Liver (tissue), 9 donors: ENCODE results near the gene UBALD2. TPM values are rescaled to one million over a fixed set of nuclear protein-coding genes. Genes with fewer than 3 reads are reported as not detected.
"Not testable (repeated sequence)": the region's sequence is repeated elsewhere in the genome, so short reads cannot be mapped to it uniquely, and the experiment has no call there.

Source experiments
- DNase-seq: peaks from one replicate; pipeline ENCODE4 v3.0.0-alpha.2; 2017; ENCODE audit warnings: low spot score
- H3K27ac ChIP-seq, 2 donors: one replicate each; pipeline ENCODE4 v1.7.0; 2013; ENCODE audit warnings: inconsistent platforms in 2 of 2, low read length in 2 of 2, control low read depth in 1 of 2, low read depth in 1 of 2, mild to moderate bottlenecking in 1 of 2
- H3K27me3 ChIP-seq, 4 donors: one replicate each; pipeline versions ENCODE4 v1.6.1 to v1.7.0; 2013; ENCODE audit warnings: low read length in 3 of 4, inconsistent platforms in 1 of 4, mild to moderate bottlenecking in 1 of 4, moderate library complexity in 1 of 4; ENCODE audit not compliant: control insufficient read depth in 4 of 4, insufficient read depth in 4 of 4
- H3K36me3 ChIP-seq, 4 donors: one replicate each; pipeline versions ENCODE4 v1.6.1 to v1.7.0; 2013; ENCODE audit warnings: low read length in 3 of 4, mild to moderate bottlenecking in 3 of 4, low read depth in 1 of 4, moderate library complexity in 1 of 4; ENCODE audit not compliant: control insufficient read depth in 4 of 4, insufficient read depth in 3 of 4
- H3K4me1 ChIP-seq, 4 donors: one replicate each; pipeline versions ENCODE4 v1.6.1 to v1.7.0; 2013; ENCODE audit warnings: low read length in 3 of 4, mild to moderate bottlenecking in 3 of 4, moderate library complexity in 1 of 4; ENCODE audit not compliant: control insufficient read depth in 4 of 4, insufficient read depth in 4 of 4
- H3K4me3 ChIP-seq, 3 donors: one replicate each; pipeline versions ENCODE4 v1.6.1 to v1.7.0; 2013; ENCODE audit warnings: low read length in 3 of 3, control low read depth in 1 of 3, low read depth in 1 of 3, mild to moderate bottlenecking in 1 of 3
- H3K9ac ChIP-seq, 2 donors: one replicate each; pipeline ENCODE4 v1.7.0; 2013; ENCODE audit warnings: low read length in 2 of 2, mild to moderate bottlenecking in 2 of 2, moderate library complexity in 2 of 2, control low read depth in 1 of 2, low read depth in 1 of 2
- H3K9me3 ChIP-seq, 4 donors: one replicate each; pipeline versions ENCODE4 v1.6.1 to v1.7.0; 2013; ENCODE audit warnings: low read length in 3 of 4; ENCODE audit not compliant: control insufficient read depth in 4 of 4
- EGR1 ChIP-seq, 2 donors: IDR thresholded peaks; 2 replicates each; pipeline ENCODE4 v1.6.1; 2016 to 2018; ENCODE audit warnings: antibody characterized with exemption in 2 of 2, low read depth in 2 of 2
- FOXA1 ChIP-seq: IDR thresholded peaks from 2 replicates; pipeline ENCODE4 v1.6.1; 2016; ENCODE audit warnings: antibody characterized with exemption
- FOXA2 ChIP-seq: IDR thresholded peaks from 2 replicates; pipeline ENCODE4 v1.6.1; 2016; ENCODE audit warnings: antibody characterized with exemption
- GABPA ChIP-seq, 2 donors: IDR thresholded peaks in 1 of 2; conservative IDR thresholded peaks in 1 of 2; 2 replicates each; pipeline ENCODE4 v1.6.1; 2016; ENCODE audit warnings: antibody characterized with exemption in 2 of 2, mild to moderate bottlenecking in 1 of 2, moderate library complexity in 1 of 2
- HNF4A ChIP-seq, 2 donors: conservative IDR thresholded peaks; 2 replicates each; pipeline ENCODE4 v1.6.1; 2016; ENCODE audit warnings: antibody characterized with exemption in 2 of 2, mild to moderate bottlenecking in 2 of 2
- HNF4G ChIP-seq: IDR thresholded peaks from 2 replicates; pipeline ENCODE4 v1.6.1; 2016; ENCODE audit warnings: antibody characterized with exemption
- JUND ChIP-seq, 2 donors: IDR thresholded peaks; 2 replicates each; pipeline ENCODE4 v1.6.1; 2016; ENCODE audit warnings: antibody characterized with exemption in 2 of 2
- NR2F2 ChIP-seq: IDR thresholded peaks from 2 replicates; pipeline ENCODE4 v1.6.1; 2016; ENCODE audit warnings: antibody characterized with exemption
- RAD21 ChIP-seq, 2 donors: IDR thresholded peaks; 2 replicates each; pipeline ENCODE4 v1.6.1; 2016; ENCODE audit warnings: antibody characterized with exemption in 2 of 2, mild to moderate bottlenecking in 2 of 2
- RXRA ChIP-seq, 2 donors: IDR thresholded peaks; 2 replicates each; pipeline ENCODE4 v1.6.1; 2017 to 2018; ENCODE audit warnings: antibody characterized with exemption in 2 of 2, mild to moderate bottlenecking in 1 of 2
- SP1 ChIP-seq: IDR thresholded peaks from 2 replicates; pipeline ENCODE4 v1.6.1; 2018; ENCODE audit warnings: antibody characterized with exemption, mild to moderate bottlenecking
- TAF1 ChIP-seq: conservative IDR thresholded peaks from 2 replicates; pipeline ENCODE4 v1.6.1; 2016; ENCODE audit warnings: antibody characterized with exemption, mild to moderate bottlenecking
- YY1 ChIP-seq: IDR thresholded peaks from 2 replicates; pipeline ENCODE4 v1.6.1; 2016; ENCODE audit warnings: antibody characterized with exemption, mild to moderate bottlenecking
- WGBS: extraction: QIAGEN DNeasy Blood & Tissue Kit; methylation state at CpG from one replicate; pipeline ENCODE4 v1.1.7; 2013; 5-methylcytosine and 5-hydroxymethylcytosine counted together
- polyA plus RNA-seq, 2 donors: library from polyadenylated mRNA; stranded (reverse) in 1 of 2; unstranded in 1 of 2; fragments of 200-250 nt in 1 of 2; fragments of >200 nt in 1 of 2; fragmentation: Nextera tagmentation in 1 of 2; extraction: Ambion mirVana in 1 of 2; gene quantifications; one replicate each; pipeline versions ENCODE4 v1.2.1 to v1.2.3, GENCODE V29; 2013 to 2015
- total RNA-seq, 2 donors: library from RNA; depleted of rRNA; stranded (reverse); fragments of >200 nt; gene quantifications; one replicate each; pipeline ENCODE4 v1.2.3, GENCODE V29; 2014
- TF ChIP-seq, protein P1 (sequence below): IDR thresholded peaks from 2 replicates; pipeline ENCODE4 v1.6.1; 2016; ENCODE audit warnings: antibody characterized with exemption
- TF ChIP-seq, protein P2 (sequence below): IDR thresholded peaks from 2 replicates; pipeline ENCODE4 v1.6.1; 2016; ENCODE audit warnings: antibody characterized with exemption
- TF ChIP-seq, protein P3 (sequence below): fragments of 150-350 bp; IDR thresholded peaks from 2 replicates; pipeline ENCODE4 v1.5.1; 2017; ENCODE audit warnings: improper control_type of control experiment, low read depth, low read length; ENCODE audit not compliant: missing input control
- TF ChIP-seq, protein P4 (sequence below): IDR thresholded peaks from 2 replicates; pipeline ENCODE4 v1.6.1; 2016; ENCODE audit warnings: antibody characterized with exemption, mild to moderate bottlenecking
- TF ChIP-seq, protein P5 (sequence below): IDR thresholded peaks from 2 replicates; pipeline ENCODE4 v1.6.1; 2016; ENCODE audit warnings: antibody characterized with exemption
- donor health status: healthy.
- donor health status: healthy.
- donor health status: healthy.
- donor health status: healthy.
- donor health status: healthy.

Gene UBALD2
- total and polyA plus RNA-seq, 4 donors = 1.4 to 6.5 (median 3.6) TPM

DNA sequence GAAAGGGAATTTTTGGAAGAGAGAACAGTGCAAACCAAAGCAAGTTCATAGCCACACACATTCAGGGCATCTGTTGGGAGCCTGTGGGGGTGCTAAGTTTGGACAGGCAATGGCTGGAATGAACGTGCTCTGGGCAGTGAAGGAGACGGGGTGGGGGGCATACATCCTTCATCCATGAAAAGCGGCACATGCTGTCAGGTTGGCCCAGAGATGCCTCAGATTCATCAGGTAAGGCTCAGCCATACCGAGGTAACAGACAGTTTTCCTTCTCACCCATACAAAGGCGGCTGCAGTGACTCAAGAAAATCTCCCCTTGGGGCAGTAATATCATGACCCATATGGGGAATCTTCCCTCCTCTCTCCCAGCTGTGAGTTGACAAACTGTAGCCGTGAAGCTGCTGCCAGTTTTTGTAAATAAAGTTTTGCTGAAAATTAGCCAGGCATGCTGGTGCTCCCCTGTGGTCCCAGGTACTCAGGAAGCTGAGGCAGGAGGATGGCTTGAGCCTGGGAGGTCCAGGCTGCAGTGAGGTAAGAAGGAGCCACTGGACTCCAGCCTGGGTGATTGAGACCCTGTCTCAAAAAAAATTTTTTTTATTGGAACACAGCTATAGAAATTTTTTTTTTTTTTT, 9.2 kb upstream of the UBALD2 start:
- TF ChIP-seq RAD21 (IDR thresholded peaks at IDR 0.05) = no peak
- no peak for TF ChIP-seq HNF4A (conservative IDR thresholded peaks at IDR 0.05)
- TF ChIP-seq, protein P1, sequence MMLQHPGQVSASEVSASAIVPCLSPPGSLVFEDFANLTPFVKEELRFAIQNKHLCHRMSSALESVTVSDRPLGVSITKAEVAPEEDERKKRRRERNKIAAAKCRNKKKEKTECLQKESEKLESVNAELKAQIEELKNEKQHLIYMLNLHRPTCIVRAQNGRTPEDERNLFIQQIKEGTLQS = no peak
- no peak for TF ChIP-seq HNF4G
- TF ChIP-seq FOXA1 = no peak
- TF ChIP-seq TAF1 = no peak
- no peak for TF ChIP-seq SP1
- no peaks in the 10 kb centered on the region for H3K9me3 ChIP-seq
- no peak for DNase-seq
- 79% methylated on average over 6 of the region's 6 CpGs for WGBS
- H3K4me1 ChIP-seq = peaks cover 0 to 6% (median 2%) of the 10 kb centered on the region in 4 donors
- no peaks in the 10 kb centered on the region for H3K36me3 ChIP-seq
- no peak overlapping the region for H3K9ac ChIP-seq
- H3K27me3 ChIP-seq = no peaks in the 10 kb centered on the region
- no peak overlapping the region for H3K4me3 ChIP-seq
- H3K27ac ChIP-seq = no peak overlapping the region

DNA sequence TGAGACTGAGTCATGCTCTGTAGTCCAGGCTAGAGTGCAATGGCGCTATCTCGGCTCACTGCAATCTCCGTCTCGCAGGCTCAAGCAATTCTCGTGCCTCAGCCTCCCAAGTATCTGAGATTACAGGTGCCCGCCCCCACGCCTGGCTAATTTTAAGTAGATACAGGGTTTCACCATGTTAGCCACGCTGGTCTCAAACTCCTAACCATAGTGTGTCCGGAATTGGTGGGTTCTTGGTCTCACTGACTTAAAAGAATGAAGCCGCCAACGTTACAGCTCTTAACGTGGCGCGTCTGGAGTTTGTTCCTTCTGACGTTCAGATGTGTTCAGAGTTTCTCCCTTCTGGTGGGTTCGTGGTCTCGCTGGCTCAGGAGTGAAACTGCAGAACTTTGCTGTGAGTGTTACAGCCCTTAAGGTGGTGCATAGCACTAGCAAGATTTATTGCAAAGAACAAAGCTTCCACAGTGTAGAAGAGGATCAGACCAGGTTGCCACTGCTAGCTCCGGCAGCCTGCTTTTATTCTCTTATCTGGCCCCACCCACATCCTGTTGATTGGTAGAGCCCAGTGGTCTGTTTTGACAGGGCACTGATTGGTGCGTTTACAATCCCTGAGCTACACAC, 8.6 kb upstream of the UBALD2 start:
- DNase-seq, H3K36me3 ChIP-seq, H3K4me3 ChIP-seq, H3K9me3 ChIP-seq, H3K27ac ChIP-seq, H3K27me3 ChIP-seq, H3K9ac ChIP-seq, H3K4me1 ChIP-seq: not testable (repeated sequence)
- 86% methylated on average over 19 of the region's 19 CpGs for WGBS

DNA sequence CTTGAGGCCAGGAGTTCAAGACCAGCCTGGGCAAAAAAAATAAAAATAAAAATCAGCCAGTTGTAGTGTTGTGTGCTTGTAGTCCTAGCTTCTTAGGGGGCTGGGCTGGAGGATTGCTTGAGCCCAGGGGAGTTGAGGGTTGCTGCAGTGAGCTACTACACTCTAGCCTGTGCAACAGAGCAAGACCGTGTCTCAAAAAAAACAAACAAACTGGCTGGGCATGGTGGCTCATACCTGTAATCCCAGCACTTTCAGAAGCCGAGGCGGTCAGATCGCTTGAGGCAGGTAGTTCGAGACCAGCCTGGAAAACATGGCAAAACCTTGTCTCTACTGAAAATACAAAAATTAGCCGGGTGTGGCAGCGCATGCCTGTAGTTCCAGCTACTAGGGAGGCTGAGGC, 4.9 kb upstream of the UBALD2 start:
- no peak overlapping the region for H3K27ac ChIP-seq
- DNase-seq = no peak
- no peak overlapping the region for H3K9ac ChIP-seq
- H3K9me3 ChIP-seq = no peaks in the 10 kb centered on the region
- no peak overlapping the region for H3K4me3 ChIP-seq
- no peaks in the 10 kb centered on the region for H3K36me3 ChIP-seq
- WGBS = 94% methylated on average over 7 of the region's 7 CpGs
- no peak for TF ChIP-seq TAF1
- no peak for TF ChIP-seq NR2F2
- no peak for TF ChIP-seq FOXA2
- TF ChIP-seq RAD21 (IDR thresholded peaks at IDR 0.05) = no peak
- TF ChIP-seq GABPA (IDR thresholded peaks at IDR 0.05 in 1 of 2, conservative IDR thresholded peaks at IDR 0.05 in 1 of 2) = no peak
- TF ChIP-seq, protein P2, sequence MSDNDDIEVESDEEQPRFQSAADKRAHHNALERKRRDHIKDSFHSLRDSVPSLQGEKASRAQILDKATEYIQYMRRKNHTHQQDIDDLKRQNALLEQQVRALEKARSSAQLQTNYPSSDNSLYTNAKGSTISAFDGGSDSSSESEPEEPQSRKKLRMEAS = no peak
- no peak for TF ChIP-seq HNF4A (conservative IDR thresholded peaks at IDR 0.05)
- no peak for TF ChIP-seq FOXA1
- TF ChIP-seq YY1 = no peak
- TF ChIP-seq, protein P3, sequence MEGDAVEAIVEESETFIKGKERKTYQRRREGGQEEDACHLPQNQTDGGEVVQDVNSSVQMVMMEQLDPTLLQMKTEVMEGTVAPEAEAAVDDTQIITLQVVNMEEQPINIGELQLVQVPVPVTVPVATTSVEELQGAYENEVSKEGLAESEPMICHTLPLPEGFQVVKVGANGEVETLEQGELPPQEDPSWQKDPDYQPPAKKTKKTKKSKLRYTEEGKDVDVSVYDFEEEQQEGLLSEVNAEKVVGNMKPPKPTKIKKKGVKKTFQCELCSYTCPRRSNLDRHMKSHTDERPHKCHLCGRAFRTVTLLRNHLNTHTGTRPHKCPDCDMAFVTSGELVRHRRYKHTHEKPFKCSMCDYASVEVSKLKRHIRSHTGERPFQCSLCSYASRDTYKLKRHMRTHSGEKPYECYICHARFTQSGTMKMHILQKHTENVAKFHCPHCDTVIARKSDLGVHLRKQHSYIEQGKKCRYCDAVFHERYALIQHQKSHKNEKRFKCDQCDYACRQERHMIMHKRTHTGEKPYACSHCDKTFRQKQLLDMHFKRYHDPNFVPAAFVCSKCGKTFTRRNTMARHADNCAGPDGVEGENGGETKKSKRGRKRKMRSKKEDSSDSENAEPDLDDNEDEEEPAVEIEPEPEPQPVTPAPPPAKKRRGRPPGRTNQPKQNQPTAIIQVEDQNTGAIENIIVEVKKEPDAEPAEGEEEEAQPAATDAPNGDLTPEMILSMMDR = no peak
- TF ChIP-seq JUND (IDR thresholded peaks at IDR 0.05) = no peak
- TF ChIP-seq SP1 = no peak
- TF ChIP-seq, protein P4, sequence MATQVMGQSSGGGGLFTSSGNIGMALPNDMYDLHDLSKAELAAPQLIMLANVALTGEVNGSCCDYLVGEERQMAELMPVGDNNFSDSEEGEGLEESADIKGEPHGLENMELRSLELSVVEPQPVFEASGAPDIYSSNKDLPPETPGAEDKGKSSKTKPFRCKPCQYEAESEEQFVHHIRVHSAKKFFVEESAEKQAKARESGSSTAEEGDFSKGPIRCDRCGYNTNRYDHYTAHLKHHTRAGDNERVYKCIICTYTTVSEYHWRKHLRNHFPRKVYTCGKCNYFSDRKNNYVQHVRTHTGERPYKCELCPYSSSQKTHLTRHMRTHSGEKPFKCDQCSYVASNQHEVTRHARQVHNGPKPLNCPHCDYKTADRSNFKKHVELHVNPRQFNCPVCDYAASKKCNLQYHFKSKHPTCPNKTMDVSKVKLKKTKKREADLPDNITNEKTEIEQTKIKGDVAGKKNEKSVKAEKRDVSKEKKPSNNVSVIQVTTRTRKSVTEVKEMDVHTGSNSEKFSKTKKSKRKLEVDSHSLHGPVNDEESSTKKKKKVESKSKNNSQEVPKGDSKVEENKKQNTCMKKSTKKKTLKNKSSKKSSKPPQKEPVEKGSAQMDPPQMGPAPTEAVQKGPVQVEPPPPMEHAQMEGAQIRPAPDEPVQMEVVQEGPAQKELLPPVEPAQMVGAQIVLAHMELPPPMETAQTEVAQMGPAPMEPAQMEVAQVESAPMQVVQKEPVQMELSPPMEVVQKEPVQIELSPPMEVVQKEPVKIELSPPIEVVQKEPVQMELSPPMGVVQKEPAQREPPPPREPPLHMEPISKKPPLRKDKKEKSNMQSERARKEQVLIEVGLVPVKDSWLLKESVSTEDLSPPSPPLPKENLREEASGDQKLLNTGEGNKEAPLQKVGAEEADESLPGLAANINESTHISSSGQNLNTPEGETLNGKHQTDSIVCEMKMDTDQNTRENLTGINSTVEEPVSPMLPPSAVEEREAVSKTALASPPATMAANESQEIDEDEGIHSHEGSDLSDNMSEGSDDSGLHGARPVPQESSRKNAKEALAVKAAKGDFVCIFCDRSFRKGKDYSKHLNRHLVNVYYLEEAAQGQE = no peak
- TF ChIP-seq, protein P5, sequence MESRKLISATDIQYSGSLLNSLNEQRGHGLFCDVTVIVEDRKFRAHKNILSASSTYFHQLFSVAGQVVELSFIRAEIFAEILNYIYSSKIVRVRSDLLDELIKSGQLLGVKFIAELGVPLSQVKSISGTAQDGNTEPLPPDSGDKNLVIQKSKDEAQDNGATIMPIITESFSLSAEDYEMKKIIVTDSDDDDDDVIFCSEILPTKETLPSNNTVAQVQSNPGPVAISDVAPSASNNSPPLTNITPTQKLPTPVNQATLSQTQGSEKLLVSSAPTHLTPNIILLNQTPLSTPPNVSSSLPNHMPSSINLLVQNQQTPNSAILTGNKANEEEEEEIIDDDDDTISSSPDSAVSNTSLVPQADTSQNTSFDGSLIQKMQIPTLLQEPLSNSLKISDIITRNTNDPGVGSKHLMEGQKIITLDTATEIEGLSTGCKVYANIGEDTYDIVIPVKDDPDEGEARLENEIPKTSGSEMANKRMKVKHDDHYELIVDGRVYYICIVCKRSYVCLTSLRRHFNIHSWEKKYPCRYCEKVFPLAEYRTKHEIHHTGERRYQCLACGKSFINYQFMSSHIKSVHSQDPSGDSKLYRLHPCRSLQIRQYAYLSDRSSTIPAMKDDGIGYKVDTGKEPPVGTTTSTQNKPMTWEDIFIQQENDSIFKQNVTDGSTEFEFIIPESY = no peak
- no peak for TF ChIP-seq RXRA (IDR thresholded peaks at IDR 0.05)
- no peak for TF ChIP-seq HNF4G
- no peak for TF ChIP-seq EGR1 (IDR thresholded peaks at IDR 0.05; ENCODE audit: low read depth in 2 of 2)
- H3K4me1 ChIP-seq = peaks cover 3 to 9% (median 6%) of the 10 kb centered on the region in 4 donors
- no peaks in the 10 kb centered on the region for H3K27me3 ChIP-seq
